SU-DHL-6 (cell line): ENCODE results near the gene BLOC1S1.

Experiments
- CTCF ChIP-seq: fragments of 200-600 bp; sonication (generic); IDR thresholded peaks from one replicate; pipeline ENCODE4 v1.5.1; 2017; ENCODE audit warnings: antibody characterized with exemption, mild to moderate bottlenecking, low read length, moderate library complexity; ENCODE audit not compliant: insufficient read depth, poor library complexity, severe bottlenecking
- EZH2phosphoT487 ChIP-seq: fragments of 200-600 bp; sonication (generic), shearing (Covaris generic); conservative IDR thresholded peaks from 2 replicates; pipeline ENCODE4 v1.6.1; 2018; ENCODE audit warnings: mild to moderate bottlenecking, antibody characterized with exemption, low read length, moderate library complexity, mixed read lengths

DNA sequence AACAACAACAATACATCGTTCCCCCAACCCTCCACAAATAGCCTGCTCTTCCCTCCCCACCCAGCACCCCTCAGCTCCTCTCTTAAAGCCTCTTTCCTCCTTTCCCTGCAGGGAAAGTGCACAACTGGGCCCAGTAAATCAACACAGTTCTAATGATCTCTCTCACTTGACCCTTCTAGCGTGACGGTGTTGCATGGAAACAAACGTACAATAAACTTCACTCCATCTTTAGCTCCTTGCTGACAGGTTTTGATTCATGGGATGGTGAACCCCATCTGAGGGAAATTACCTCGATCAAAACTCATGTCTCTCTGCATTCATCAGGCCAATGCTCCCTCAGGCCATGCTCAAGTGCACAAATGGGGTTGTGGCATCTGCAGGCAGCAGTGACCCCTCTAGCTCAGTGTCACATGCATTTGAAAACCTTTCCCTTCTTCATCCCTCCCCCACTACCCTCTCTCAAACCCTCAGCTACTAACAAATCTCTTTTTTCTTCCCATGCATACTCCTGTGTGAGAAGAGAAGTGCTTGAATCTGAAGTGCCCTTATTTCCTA is 50.0 kb downstream of the BLOC1S1 start:
- no peak for TF ChIP-seq CTCF
- no peak for TF ChIP-seq EZH2phosphoT487
